HepG2 (cell line): ENCODE data around the gene PSMC3IP. TPM values are rescaled to one million over a fixed set of nuclear protein-coding genes. Genes with fewer than 3 reads are reported as not detected.

Experiments used
- AGO2 ChIP-seq: fragments of 200-400 bp; formaldehyde crosslinking; optimal IDR thresholded peaks from 2 replicates; pipeline ENCODE3; 2017; ENCODE audit warnings: mild to moderate bottlenecking, low read depth, low read length, moderate library complexity
- KLF13 ChIP-seq: sonication (generic); formaldehyde crosslinking; IDR thresholded peaks from 2 replicates; pipeline ENCODE4 v1.4.0; 2020; ENCODE audit warnings: mild to moderate bottlenecking, missing genetic modification reagents
- PAXIP1 ChIP-seq: sonication (generic); formaldehyde crosslinking; conservative IDR thresholded peaks from 2 replicates; pipeline ENCODE4 v1.4.0; 2020; ENCODE audit warnings: mild to moderate bottlenecking, missing genetic modification reagents, moderate library complexity
- PHF5A ChIP-seq: IDR thresholded peaks from one replicate; pipeline ENCODE4 v1.6.1; 2018; ENCODE audit warnings: low read depth, missing genetic modification reagents; ENCODE audit not compliant: unreplicated experiment
- RFX5 ChIP-seq: IDR thresholded peaks from 2 replicates; pipeline ENCODE4 v1.6.1; 2011; ENCODE audit warnings: low read depth, low read length, improper control_type of control experiment
- RXRA ChIP-seq: sonication (generic); formaldehyde crosslinking; IDR thresholded peaks from 2 replicates; pipeline ENCODE4 v1.5.1; 2020; ENCODE audit warnings: missing genetic modification reagents
- SRSF1 ChIP-seq: fragments of 200-400 bp; formaldehyde crosslinking; optimal IDR thresholded peaks from 2 replicates; pipeline ENCODE3; 2017; ENCODE audit warnings: mild to moderate bottlenecking, low read depth, low read length, moderate library complexity
- TEAD3 ChIP-seq: optimal IDR thresholded peaks from 2 replicates; pipeline ENCODE3; 2016; ENCODE audit warnings: borderline replicate concordance
- ZBTB43 ChIP-seq: sonication (generic); formaldehyde crosslinking; conservative IDR thresholded peaks from 2 replicates; pipeline ENCODE4 v1.4.0; 2020; ENCODE audit warnings: missing genetic modification reagents
- ZFY ChIP-seq: sonication (generic); formaldehyde crosslinking; IDR thresholded peaks from 2 replicates; pipeline ENCODE4 v1.4.0; 2020; ENCODE audit warnings: missing genetic modification reagents
- ZHX1 ChIP-seq: sonication (generic); formaldehyde crosslinking; IDR thresholded peaks from 2 replicates; pipeline ENCODE4 v1.8.1; 2022; ENCODE audit warnings: low read depth, mild to moderate bottlenecking, missing genetic modification reagents
- ZNF430 ChIP-seq: sonication (generic); formaldehyde crosslinking; IDR thresholded peaks from 2 replicates; pipeline ENCODE4 v1.9.0; 2021; ENCODE audit warnings: mild to moderate bottlenecking, missing genetic modification reagents
- ZNF572 ChIP-seq: sonication (generic); formaldehyde crosslinking; IDR thresholded peaks from 2 replicates; pipeline ENCODE4 v1.5.1; 2020; ENCODE audit warnings: mild to moderate bottlenecking, missing genetic modification reagents
- ZNF784 ChIP-seq: sonication (generic); formaldehyde crosslinking; IDR thresholded peaks from 2 replicates; pipeline ENCODE4 v1.5.1; 2020; ENCODE audit warnings: missing genetic modification reagents, mild to moderate bottlenecking, borderline replicate concordance
- ZNF883 ChIP-seq: sonication (generic); formaldehyde crosslinking; IDR thresholded peaks from 2 replicates; pipeline ENCODE4 v1.5.1; 2020; ENCODE audit warnings: mild to moderate bottlenecking, missing genetic modification reagents; ENCODE audit errors: not compliant biosample characterization
- ZNF891 ChIP-seq: sonication (generic); formaldehyde crosslinking; IDR thresholded peaks from 2 replicates; pipeline ENCODE4 v1.5.0; 2020; ENCODE audit warnings: mild to moderate bottlenecking, missing genetic modification reagents
- ZSCAN29 ChIP-seq: sonication (generic); formaldehyde crosslinking; conservative IDR thresholded peaks from 2 replicates; pipeline ENCODE4 v1.4.0; 2020; ENCODE audit warnings: mild to moderate bottlenecking, missing genetic modification reagents
- polyA plus RNA-seq, 8 experiments: library from polyadenylated mRNA; depleted of rRNA in 3 of 8; stranded (reverse) in 7 of 8; unstranded in 1 of 8; fragments of >200 nt; fragmentation: Illumina TruSeq in 4 of 8; extraction: Trizol in 4 of 8; gene quantifications; 2 replicates each; pipeline versions ENCODE4 v1.2.1 to v1.2.3, GENCODE V29; 2011 to 2016; ENCODE audit warnings: low read depth in 4 of 8, missing spikeins in 1 of 8, mixed read lengths in 1 of 8; ENCODE audit not compliant: insufficient read depth in 1 of 8
- total RNA-seq, 5 experiments: library from RNA; depleted of rRNA; stranded (reverse); fragments of >200 nt; fragmentation: Illumina TruSeq; extraction: Trizol; gene quantifications; 2 replicates each; pipeline ENCODE4 v1.2.3, GENCODE V29; 2016; ENCODE audit warnings: low read depth in 1 of 5
- TF ChIP-seq, protein P1 (sequence below): sonication (generic); formaldehyde crosslinking; IDR thresholded peaks from 2 replicates; pipeline ENCODE4 v1.5.0; 2020; ENCODE audit warnings: missing genetic modification reagents

The PSMC3IP gene
- total and polyA plus RNA-seq, 2 of the 13 experiments (the other 11 are each of a cell fraction or from before 2014, with no cell fraction given) = 6.5 to 22.4 TPM

DNA sequence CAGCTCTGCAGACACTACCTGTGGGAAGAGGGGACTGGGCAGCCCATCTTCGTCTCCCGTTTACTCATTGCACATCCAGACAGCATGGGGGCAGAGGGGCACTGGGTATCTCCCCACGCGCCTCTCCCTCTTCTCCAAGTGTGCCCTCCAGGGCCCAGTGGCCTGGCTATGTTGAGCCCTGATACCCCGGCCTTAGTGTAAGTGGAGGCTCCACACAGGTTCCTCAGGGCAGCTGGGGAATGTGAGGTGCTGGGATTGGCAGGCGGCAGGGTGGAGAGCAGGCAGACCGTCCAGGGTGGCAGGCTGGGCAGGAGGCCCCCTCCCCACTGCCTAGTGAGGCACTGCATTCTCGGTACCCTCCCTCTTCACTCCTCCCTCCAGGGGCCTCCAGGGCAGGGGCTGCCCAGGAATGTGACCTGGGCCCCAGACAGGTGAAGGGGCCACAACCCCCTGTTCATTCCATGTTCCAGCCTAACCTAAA, 54.7 kb downstream of the PSMC3IP start (continued):
- no peak for TF ChIP-seq PHF5A
- TF ChIP-seq PAXIP1 (CRISPR knock-in tag) = 0 out of 2 replicates have a peak, but pooled peaks have one; percentile 27
- TF ChIP-seq ZFY (CRISPR knock-in tag) = 0 out of 2 replicates have a peak, but pooled peaks have one; percentile 19
- no peak for TF ChIP-seq SRSF1
- TF ChIP-seq ZSCAN29 (CRISPR knock-in tag) = no peak
- no peak for TF ChIP-seq RFX5
- TF ChIP-seq ZNF891 = peak; percentile 59; the same call in 1 of the 2 replicates
- TF ChIP-seq ZNF572 (CRISPR knock-in tag) = peak; percentile 80; the same call in 1 of the 2 replicates
- TF ChIP-seq, protein P1, sequence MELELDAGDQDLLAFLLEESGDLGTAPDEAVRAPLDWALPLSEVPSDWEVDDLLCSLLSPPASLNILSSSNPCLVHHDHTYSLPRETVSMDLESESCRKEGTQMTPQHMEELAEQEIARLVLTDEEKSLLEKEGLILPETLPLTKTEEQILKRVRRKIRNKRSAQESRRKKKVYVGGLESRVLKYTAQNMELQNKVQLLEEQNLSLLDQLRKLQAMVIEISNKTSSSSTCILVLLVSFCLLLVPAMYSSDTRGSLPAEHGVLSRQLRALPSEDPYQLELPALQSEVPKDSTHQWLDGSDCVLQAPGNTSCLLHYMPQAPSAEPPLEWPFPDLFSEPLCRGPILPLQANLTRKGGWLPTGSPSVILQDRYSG (CRISPR knock-in tag) = no peak
- TF ChIP-seq KLF13 (CRISPR knock-in tag) = 0 out of 2 replicates have a peak, but pooled peaks have one; percentile 58
- peak; percentile 70 for TF ChIP-seq AGO2
- no peak for TF ChIP-seq ZBTB43 (CRISPR knock-in tag)
- TF ChIP-seq TEAD3 (CRISPR knock-in tag) = peak; percentile 69
- no peak for TF ChIP-seq ZNF784 (CRISPR knock-in tag)
- TF ChIP-seq ZNF430 (CRISPR knock-in tag) = 0 out of 2 replicates have a peak, but pooled peaks have one; percentile 50
- TF ChIP-seq ZNF883 (CRISPR knock-in tag) = no peak
- TF ChIP-seq RXRA (CRISPR knock-in tag) = 0 out of 2 replicates have a peak, but pooled peaks have one; percentile 35
- 0 out of 2 replicates have a peak, but pooled peaks have one; percentile 10 for TF ChIP-seq ZHX1 (CRISPR knock-in tag)
